Measurements from ENCODE around the gene COPA. TPM values are rescaled to one million over a fixed set of nuclear protein-coding genes. Genes with fewer than 3 reads are reported as not detected.
"Not testable (repeated sequence)": the region's sequence is repeated elsewhere in the genome, so short reads cannot be mapped to it uniquely, and the experiment has no call there.

Gene COPA
- total RNA-seq (100 to 1,000 TPM in 8 of 9 donors, 10 to 100 TPM in 1; 97.2 to 209 (median 134) TPM), polyA plus RNA-seq (100 to 1,000 TPM in 1 of 3 donors, 10 to 100 TPM in 2; 58.4 to 135 (median 72.4) TPM)
- long read RNA-seq, donor 1, full-length matches to known transcripts = 10 of 109 reads
- long read RNA-seq, donor 1, partial matches to known transcripts = 99 of 109 reads
- long read RNA-seq, donor 1, other reads (novel, unspliced or antisense) = 0 of 109 reads
- long read RNA-seq, donor 2, full-length matches to known transcripts = 2 of 130 reads
- long read RNA-seq, donor 2, partial matches to known transcripts = 111 of 130 reads
- long read RNA-seq, donor 2, other reads (novel, unspliced or antisense) = 17 of 130 reads
- long read RNA-seq, donor 3, full-length matches to known transcripts = 13 of 82 reads
- long read RNA-seq, donor 3, partial matches to known transcripts = 69 of 82 reads
- long read RNA-seq, donor 3, other reads (novel, unspliced or antisense) = 0 of 82 reads
- long read RNA-seq, donor 4, full-length matches to known transcripts = 12 of 31 reads
- long read RNA-seq, donor 4, partial matches to known transcripts = 15 of 31 reads
- long read RNA-seq, donor 4, other reads (novel, unspliced or antisense) = 4 of 31 reads
- long read RNA-seq, donor 5, full-length matches to known transcripts = 160 of 204 reads
- long read RNA-seq, donor 5, partial matches to known transcripts = 29 of 204 reads
- long read RNA-seq, donor 5, other reads (novel, unspliced or antisense) = 15 of 204 reads
- long read RNA-seq, donor 6, full-length matches to known transcripts = 12 of 34 reads
- long read RNA-seq, donor 6, partial matches to known transcripts = 17 of 34 reads
- long read RNA-seq, donor 6, other reads (novel, unspliced or antisense) = 5 of 34 reads
- long read RNA-seq, donor 7, full-length matches to known transcripts = 3 of 3 reads
- long read RNA-seq, donor 7, partial matches to known transcripts = 0 of 3 reads
- long read RNA-seq, donor 7, other reads (novel, unspliced or antisense) = 0 of 3 reads
- long read RNA-seq, donor 8, full-length matches to known transcripts = 13 of 53 reads
- long read RNA-seq, donor 8, partial matches to known transcripts = 40 of 53 reads
- long read RNA-seq, donor 8, other reads (novel, unspliced or antisense) = 0 of 53 reads
- long read RNA-seq, donor 9, full-length matches to known transcripts = 8 of 19 reads
- long read RNA-seq, donor 9, partial matches to known transcripts = 11 of 19 reads
- long read RNA-seq, donor 9, other reads (novel, unspliced or antisense) = 0 of 19 reads
- long read RNA-seq, donor 10, full-length matches to known transcripts = 7 of 21 reads
- long read RNA-seq, donor 10, partial matches to known transcripts = 14 of 21 reads
- long read RNA-seq, donor 10, other reads (novel, unspliced or antisense) = 0 of 21 reads

GRCh38 chr1:160342953-160343869, at the start of gene COPA, which contains the start of gene NCSTN:
Gene COPA, minus strand, starts transcription at chr1:160343250. Its CDS starts 80 bp downstream, at chr1:160343170.
Gene NCSTN, plus strand, starts transcription at chr1:160343383. Its CDS starts 14 bp downstream, at chr1:160343397.
- peak; percentile 90 to 91 for TF ChIP-seq POLR2A (IDR thresholded peaks at IDR 0.05)
- no peak for TF ChIP-seq CTCF (IDR thresholded peaks at IDR 0.05)
- WGBS, 4 donors = 0% methylated on average over 42 to 58 of the region's 58 CpGs
- intact Hi-C loops (cut with DNase I) = no loop called here
- H3K9me3 ChIP-seq (replicated peaks in 1 of 3) = no peaks in the 10 kb centered on the region
- H3K4me3 ChIP-seq = peak within 1 kb of the TSS; percentile 59 to 96 (median 82)
- peaks cover 0 to 32% of the 10 kb centered on the region in 2 donors for H3K36me3 ChIP-seq (replicated peaks in 1 of 2)
- no peaks in the 10 kb centered on the region for H3K27me3 ChIP-seq
- peak; percentile 91 to 96 (median 94) for DNase-seq
- H3K27ac ChIP-seq = peak within 1 kb of the TSS; percentile 63 to 93 (median 83)
- peaks cover 9 to 39% of the 10 kb centered on the region in 2 donors for H3K4me1 ChIP-seq (replicated peaks in 1 of 2)

- WGBS, 4 donors = 38 to 69% (median 66%) methylated on average over 3 to 4 of the region's 4 CpGs
- H3K9me3 ChIP-seq (replicated peaks in 1 of 3); H3K4me3 ChIP-seq; H3K36me3 ChIP-seq (replicated peaks in 1 of 2); intact Hi-C loops (cut with DNase I); H3K27ac ChIP-seq; DNase-seq; H3K27me3 ChIP-seq; H3K4me1 ChIP-seq (replicated peaks in 1 of 2): not testable (repeated sequence)
These were observed 45.4 kb upstream of the COPA start for GRCh38 chr1:160388406-160388805.

- H3K27ac ChIP-seq; H3K27me3 ChIP-seq; H3K4me1 ChIP-seq (replicated peaks in 1 of 2); H3K4me3 ChIP-seq; intact Hi-C loops (cut with DNase I); H3K36me3 ChIP-seq (replicated peaks in 1 of 2); H3K9me3 ChIP-seq (replicated peaks in 1 of 3); DNase-seq: not testable (repeated sequence)
- 94 to 99% (median 98%) methylated on average over 2 of the region's 2 CpGs for WGBS, 4 donors
These were observed 41.8 kb upstream of the COPA start for GRCh38 chr1:160384812-160385211.

- no peaks in the 10 kb centered on the region for H3K9me3 ChIP-seq (replicated peaks in 1 of 3)
- no peak overlapping the region for H3K27ac ChIP-seq
- no peak overlapping the region for H3K4me3 ChIP-seq
- 61 to 75% (median 72%) methylated on average over 7 of the region's 7 CpGs for WGBS, 4 donors
- peak in 1 of 7 donors; percentile 29 for DNase-seq
- H3K4me1 ChIP-seq (replicated peaks in 1 of 2) = peaks cover 0 to 8% of the 10 kb centered on the region in 2 donors
- H3K36me3 ChIP-seq (replicated peaks in 1 of 2) = no peaks in the 10 kb centered on the region
- H3K27me3 ChIP-seq = no peaks in the 10 kb centered on the region
- intact Hi-C loops (cut with DNase I) = loop anchor here (10.0 kb wide), 1 partner anchor 183 kb away; the partner anchor contains the start of gene CASQ1 (in 2 of the 2)
- TF ChIP-seq CTCF (IDR thresholded peaks at IDR 0.05) = no peak
- TF ChIP-seq POLR2A (IDR thresholded peaks at IDR 0.05) = no peak
These were observed 34.6 kb upstream of the COPA start for GRCh38 chr1:160377585-160378206.
